Left lung (tissue), 10 donors: ENCODE measurements around the gene ABI1. TPM values are rescaled to one million over a fixed set of nuclear protein-coding genes. Genes with fewer than 3 reads are reported as not detected.

Experiments
- ATAC-seq: fragments of 200-7000 bp; cut with Tn5 transposase; one replicate; pipeline ENCODE4 v1.9.1; 2020; ENCODE audit warnings: moderate library complexity
- DNase-seq, 4 donors: peaks; one replicate each; pipeline ENCODE4 v3.0.0-alpha.2; 2013 to 2020
- H3K27ac ChIP-seq, 2 donors: fragments of 200-600 bp; sonication (generic) in 1 of 2; one replicate each; pipeline versions ENCODE4 v1.5.0 to v1.8.0; 2020 to 2021
- H3K27me3 ChIP-seq, 2 donors: fragments of 200-600 bp; sonication (generic) in 1 of 2; one replicate each; pipeline versions ENCODE4 v1.5.0 to v1.8.0; 2020 to 2021
- H3K36me3 ChIP-seq, 2 donors: fragments of 200-600 bp; sonication (generic) in 1 of 2; one replicate each; pipeline versions ENCODE4 v1.5.0 to v1.8.0; 2020 to 2021
- H3K4me1 ChIP-seq, 2 donors: fragments of 200-600 bp; one replicate each; pipeline ENCODE4 v1.8.0; 2021
- H3K4me3 ChIP-seq, 2 donors: fragments of 200-600 bp; sonication (generic) in 1 of 2; one replicate each; pipeline versions ENCODE4 v1.5.0 to v1.8.0; 2020 to 2021; ENCODE audit warnings: mild to moderate bottlenecking in 1 of 2
- H3K9me3 ChIP-seq, 2 donors: fragments of 200-600 bp; sonication (generic) in 1 of 2; one replicate each; pipeline versions ENCODE4 v1.5.0 to v1.8.0; 2020 to 2021
- intact Hi-C, 2 donors: fragments of 100-400 bp; cut with DNase I; formaldehyde crosslinking; loops; one replicate each; pipeline versions ENCODE4 v1.11.2 to v1.14.2; 2022
- polyA plus RNA-seq, 6 donors: library from polyadenylated mRNA; unstranded; fragments of 120-200 nt; gene quantifications; one replicate each; pipeline ENCODE4 v1.2.1, GENCODE V29; 2013; ENCODE audit not compliant: insufficient read length in 6 of 6
- total RNA-seq, 2 donors: library from RNA; stranded (reverse); fragmentation: NEBNext Ultra II Directional; extraction: Animal tissue kit (Norgen Biotek cat#: 25700); gene quantifications; one replicate each; pipeline ENCODE4 v1.2.1, GENCODE V29; 2021
- TF ChIP-seq, protein P1 (sequence below), 2 donors: fragments of 200-600 bp; sonication (generic) in 1 of 2; IDR thresholded peaks; one replicate each; pipeline versions ENCODE4 v1.5.0 to v1.8.0; 2021; ENCODE audit warnings: antibody characterized with exemption in 2 of 2
- donor health status: DM: no; HTN: yes; CAD: no.
- donor health status: DM: no; HTN: no; CAD: no.

Gene ABI1
- total and polyA plus RNA-seq, 8 donors, result 46.8 to 71.6 (median 63.1) TPM

DNA sequence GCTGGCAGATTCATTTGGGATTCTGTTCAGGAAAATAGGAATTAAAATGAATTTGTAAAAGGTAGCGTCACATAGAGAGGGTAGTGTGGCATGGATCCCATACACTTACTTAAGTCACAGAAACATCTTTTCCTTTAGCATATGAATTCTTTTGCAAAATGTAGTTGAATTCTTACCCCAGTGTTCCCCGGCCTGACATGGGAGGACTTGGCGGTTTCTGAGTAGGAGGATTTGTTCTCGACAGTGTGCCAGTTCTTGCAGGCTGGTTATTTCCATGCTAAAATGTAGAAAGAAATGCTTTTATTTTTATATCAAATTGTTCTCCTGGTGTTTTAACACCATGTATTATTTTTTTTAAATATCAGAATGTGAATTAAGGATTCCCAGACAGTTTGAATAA lies 90.7 kb downstream of the ABI1 start:
- H3K27me3 ChIP-seq, result no peaks in the 10 kb centered on the region
- no peak overlapping the region for H3K4me3 ChIP-seq
- no peaks in the 10 kb centered on the region for H3K9me3 ChIP-seq
- no peaks in the 10 kb centered on the region for H3K4me1 ChIP-seq
- intact Hi-C loops, result no loop called here
- ATAC-seq (no peak), DNase-seq (no peak)
- no peak overlapping the region for H3K27ac ChIP-seq
- H3K36me3 ChIP-seq, result peaks cover 0 to 25% of the 10 kb centered on the region in 2 donors
- TF ChIP-seq, protein P1, sequence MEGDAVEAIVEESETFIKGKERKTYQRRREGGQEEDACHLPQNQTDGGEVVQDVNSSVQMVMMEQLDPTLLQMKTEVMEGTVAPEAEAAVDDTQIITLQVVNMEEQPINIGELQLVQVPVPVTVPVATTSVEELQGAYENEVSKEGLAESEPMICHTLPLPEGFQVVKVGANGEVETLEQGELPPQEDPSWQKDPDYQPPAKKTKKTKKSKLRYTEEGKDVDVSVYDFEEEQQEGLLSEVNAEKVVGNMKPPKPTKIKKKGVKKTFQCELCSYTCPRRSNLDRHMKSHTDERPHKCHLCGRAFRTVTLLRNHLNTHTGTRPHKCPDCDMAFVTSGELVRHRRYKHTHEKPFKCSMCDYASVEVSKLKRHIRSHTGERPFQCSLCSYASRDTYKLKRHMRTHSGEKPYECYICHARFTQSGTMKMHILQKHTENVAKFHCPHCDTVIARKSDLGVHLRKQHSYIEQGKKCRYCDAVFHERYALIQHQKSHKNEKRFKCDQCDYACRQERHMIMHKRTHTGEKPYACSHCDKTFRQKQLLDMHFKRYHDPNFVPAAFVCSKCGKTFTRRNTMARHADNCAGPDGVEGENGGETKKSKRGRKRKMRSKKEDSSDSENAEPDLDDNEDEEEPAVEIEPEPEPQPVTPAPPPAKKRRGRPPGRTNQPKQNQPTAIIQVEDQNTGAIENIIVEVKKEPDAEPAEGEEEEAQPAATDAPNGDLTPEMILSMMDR (IDR thresholded peaks at IDR 0.05), result no peak

DNA sequence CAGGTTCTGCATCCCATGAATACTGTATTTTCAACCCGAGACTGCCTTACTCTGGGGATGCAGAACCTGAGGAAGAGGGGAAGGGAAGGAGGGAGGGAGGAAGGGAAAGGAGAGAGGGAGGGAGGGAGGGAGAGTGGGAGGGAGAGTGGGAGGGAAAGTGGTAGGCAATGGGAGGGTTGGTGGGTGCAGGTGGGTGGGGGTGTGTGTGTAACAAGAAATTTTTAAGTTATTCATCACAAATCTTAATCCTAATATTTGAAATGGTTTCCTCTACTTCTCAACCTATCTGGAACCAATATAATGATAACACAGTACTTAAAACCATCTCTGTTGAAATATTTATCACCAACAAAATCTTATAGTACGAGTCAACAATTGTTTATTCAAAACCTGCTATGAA lies 95.2 kb downstream of the ABI1 start:
- peaks cover 0 to 58% of the 10 kb centered on the region in 2 donors for H3K36me3 ChIP-seq
- DNase-seq, result no peak
- H3K4me1 ChIP-seq, result no peaks in the 10 kb centered on the region
- H3K27ac ChIP-seq, result no peak overlapping the region
- intact Hi-C loops, result no loop called here
- H3K4me3 ChIP-seq, result no peak overlapping the region
- TF ChIP-seq, protein P1 (IDR thresholded peaks at IDR 0.05), result no peak
- ATAC-seq, result no peak
- no peaks in the 10 kb centered on the region for H3K27me3 ChIP-seq
- no peaks in the 10 kb centered on the region for H3K9me3 ChIP-seq

DNA sequence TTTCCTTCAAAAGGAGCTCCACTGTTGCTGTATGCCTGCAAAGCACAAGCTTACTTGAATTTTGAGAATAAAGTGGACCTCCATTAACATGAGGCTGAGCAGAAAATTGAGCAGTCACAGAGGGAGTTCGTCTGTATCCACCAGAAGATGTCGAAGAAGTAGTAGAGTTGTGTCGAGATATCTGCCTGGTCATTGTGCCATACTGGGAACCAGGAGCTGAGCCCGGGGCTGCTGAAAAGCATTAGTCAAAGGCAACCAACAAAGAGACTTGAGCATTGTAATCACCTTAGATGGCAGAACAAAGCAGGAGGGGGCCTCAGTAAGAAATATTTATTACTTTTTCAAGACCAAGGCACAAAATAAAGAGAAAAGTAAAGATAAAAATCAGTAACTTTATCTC lies 101.8 kb downstream of the ABI1 start:
- intact Hi-C loops, result no loop called here
- H3K4me3 ChIP-seq, result no peak overlapping the region
- no peaks in the 10 kb centered on the region for H3K27me3 ChIP-seq
- TF ChIP-seq, protein P1 (IDR thresholded peaks at IDR 0.05), result no peak
- peaks cover 0 to 33% of the 10 kb centered on the region in 2 donors for H3K36me3 ChIP-seq
- H3K9me3 ChIP-seq, result no peaks in the 10 kb centered on the region
- DNase-seq, result no peak
- ATAC-seq, result no peak
- H3K27ac ChIP-seq, result no peak overlapping the region
- peaks cover 0 to 9% of the 10 kb centered on the region in 2 donors for H3K4me1 ChIP-seq

DNA sequence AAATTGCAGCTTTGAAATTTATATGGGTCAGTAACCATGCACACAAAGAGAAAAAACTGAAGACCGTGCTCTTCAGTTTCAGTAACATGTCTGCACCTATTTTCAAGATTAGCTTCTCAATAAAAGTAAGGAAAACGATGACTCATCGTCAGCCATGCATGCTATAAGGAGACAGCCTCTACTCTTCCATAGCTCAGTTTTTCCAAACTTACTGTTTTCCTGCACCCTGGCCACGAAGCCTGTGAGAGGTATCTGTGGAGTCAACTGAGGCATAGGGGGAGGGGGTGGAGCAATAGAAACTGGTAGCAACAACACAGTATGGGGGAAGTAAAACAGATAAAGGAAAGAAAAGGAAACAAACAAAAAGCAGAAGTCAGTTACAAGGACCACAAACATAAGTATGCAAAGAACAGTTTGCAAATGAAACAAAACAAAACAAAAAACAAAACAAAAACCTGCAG lies 105.3 kb downstream of the ABI1 start:
- DNase-seq (no peak), ATAC-seq (no peak)
- Histone ChIP-seq H3K9me3 (no peaks in the 10 kb centered on the region), H3K4me3 (no peak overlapping the region), H3K27ac (peak overlapping the region in 1 of 2 donors; percentile 48), H3K4me1 (peaks cover 0 to 9% of the 10 kb centered on the region in 2 donors), H3K27me3 (no peaks in the 10 kb centered on the region), H3K36me3 (peaks cover 0 to 24% of the 10 kb centered on the region in 2 donors)
- TF ChIP-seq, protein P1 (IDR thresholded peaks at IDR 0.05), result no peak
- intact Hi-C loops, result no loop called here

DNA sequence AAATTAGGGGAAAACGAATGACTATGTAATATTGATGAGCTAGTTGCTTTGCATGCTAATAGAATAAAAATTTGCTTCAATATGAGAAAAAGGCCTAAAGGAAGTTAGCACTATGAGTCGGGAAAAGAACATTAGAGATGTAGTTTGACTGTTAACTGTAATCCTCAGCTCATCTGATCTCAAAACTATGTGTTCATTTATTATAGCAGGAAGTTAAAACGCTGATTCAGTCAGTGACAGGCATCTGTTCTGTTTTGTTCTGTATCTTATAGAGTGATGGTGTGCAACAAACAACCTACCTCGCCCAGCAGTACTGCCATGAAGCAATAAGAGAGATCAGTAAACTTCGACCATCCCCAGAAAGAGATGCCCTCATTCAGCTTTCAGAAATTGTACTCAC lies 114.7 kb downstream of the ABI1 start:
- DNase-seq (no peak), ATAC-seq (no peak)
- TF ChIP-seq, protein P1 (IDR thresholded peaks at IDR 0.05), result no peak
- Histone ChIP-seq H3K27ac (no peak overlapping the region), H3K9me3 (no peaks in the 10 kb centered on the region), H3K36me3 (peaks cover 0 to 95% of the 10 kb centered on the region in 2 donors), H3K27me3 (no peaks in the 10 kb centered on the region), H3K4me1 (peaks cover 0 to 7% of the 10 kb centered on the region in 2 donors), H3K4me3 (no peak overlapping the region)
- intact Hi-C loops, result no loop called here
